Activated T-helper 2 cell treated with anti-CD3 and anti-CD28 coated beads, Interferon-gamma antibody, Interleukin-2, Interleukin-4, amounts not matched to agents 10 μg/mL and 5 μg/mL and 100 μg/mL, durations not matched to agents 14 hours and 24 hours and 36 hours (primary cell): ENCODE measurements around the gene SASH1. TPM values are rescaled to one million over a fixed set of nuclear protein-coding genes. Genes with fewer than 3 reads are reported as not detected.

Source experiments
- DNase-seq: peaks from one replicate; pipeline ENCODE4 v3.0.0; 2021; ENCODE audit warnings: low spot score
- H3K27ac Mint-ChIP-seq: one replicate; pipeline ENCODE4 v1.8.0; 2021; ENCODE audit warnings: mixed read lengths
- H3K27me3 Mint-ChIP-seq: one replicate; pipeline ENCODE4 v1.8.0; 2021; ENCODE audit warnings: low read depth, mixed read lengths
- H3K36me3 Mint-ChIP-seq: one replicate; pipeline ENCODE4 v1.8.0; 2021; ENCODE audit warnings: low read depth, mixed read lengths
- H3K4me1 Mint-ChIP-seq: one replicate; pipeline ENCODE4 v1.8.0; 2021; ENCODE audit warnings: low read depth, mixed read lengths
- H3K4me3 Mint-ChIP-seq: one replicate; pipeline ENCODE4 v1.8.0; 2021; ENCODE audit warnings: low read depth, mild to moderate bottlenecking, moderate library complexity, mixed read lengths
- H3K9me3 Mint-ChIP-seq: one replicate; pipeline ENCODE4 v1.8.0; 2021; ENCODE audit warnings: mixed read lengths
- intact Hi-C: fragments of 100-400 bp; cut with micrococcal nuclease; formaldehyde crosslinking; loops from one replicate; pipeline ENCODE4 v1.15.1; 2023
- total RNA-seq: library from RNA; stranded (reverse); gene quantifications from 2 replicates; pipeline ENCODE4 v1.2.3, GENCODE V29; 2022

SASH1 gene
- total RNA-seq, 1 donor from 2014 or later, result 0.52 TPM

DNA sequence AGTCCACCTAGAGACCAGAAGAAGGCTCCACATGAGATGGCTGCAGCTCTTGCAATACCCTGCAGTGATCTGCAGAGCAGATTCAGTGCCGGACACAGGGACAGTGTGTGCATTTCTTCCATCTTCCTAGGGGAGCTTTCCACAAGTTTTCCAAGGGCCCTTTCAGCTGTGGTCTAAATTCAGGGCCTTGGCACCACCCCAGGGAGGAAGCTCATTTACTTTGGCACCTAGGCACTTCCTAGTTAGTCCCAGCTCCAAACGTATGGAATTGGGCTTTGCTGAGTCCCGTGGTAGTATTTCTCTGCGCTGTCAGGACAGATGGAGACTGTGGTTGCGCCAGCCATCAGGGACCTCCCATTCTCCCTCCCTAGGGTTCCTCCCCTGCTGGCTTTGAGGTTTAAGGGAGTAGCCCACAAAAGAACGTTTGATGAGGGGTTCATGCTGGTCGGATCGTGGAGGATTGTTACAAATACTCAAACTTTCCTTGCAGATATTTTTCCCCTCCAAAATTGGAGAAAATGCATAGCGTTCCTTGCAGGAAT, 221.9 kb downstream of the SASH1 start:
- H3K9me3 Mint-ChIP-seq, result no peaks in the 10 kb centered on the region
- no peak overlapping the region for H3K4me3 Mint-ChIP-seq
- no peak for DNase-seq
- H3K36me3 Mint-ChIP-seq, result no peaks in the 10 kb centered on the region
- H3K27me3 Mint-ChIP-seq, result peaks cover 27% of the 10 kb centered on the region
- peaks cover 10% of the 10 kb centered on the region for H3K4me1 Mint-ChIP-seq
- intact Hi-C loops, result loop anchor here (5.0 to 10.0 kb wide), 2 partner anchors 180 to 198 kb away; partner anchors contain the start of gene UST
- H3K27ac Mint-ChIP-seq, result no peak overlapping the region

DNA sequence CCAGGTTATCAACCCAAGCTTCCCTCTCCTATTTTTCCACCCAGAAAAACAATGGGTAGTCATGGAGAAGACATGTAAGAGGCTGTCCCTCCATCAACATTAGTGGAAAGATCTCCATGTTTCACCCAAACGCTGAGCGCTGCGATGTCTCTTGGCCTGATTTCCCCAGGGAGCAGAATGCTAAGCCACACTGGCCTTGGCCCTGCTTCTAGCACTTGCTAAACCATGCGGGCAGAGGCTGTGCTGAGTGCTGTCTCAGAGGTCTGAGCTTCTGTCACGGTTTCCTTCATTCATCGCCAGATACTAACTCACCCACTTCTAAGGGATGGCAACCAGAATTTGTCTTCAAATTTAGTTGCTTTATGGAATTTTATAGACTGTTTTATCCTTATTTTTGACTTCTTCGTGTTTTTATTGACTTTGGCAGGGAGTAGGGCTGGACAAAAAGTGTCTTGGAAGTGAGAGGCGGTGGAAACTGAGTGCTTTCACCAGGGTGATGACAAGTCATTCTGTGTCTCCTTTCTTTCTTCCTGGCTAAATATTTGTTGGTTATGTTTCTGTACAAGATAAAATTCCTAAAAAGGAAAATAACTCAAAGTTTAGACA, 222.8 kb downstream of the SASH1 start:
- H3K4me1 Mint-ChIP-seq, result peaks cover 10% of the 10 kb centered on the region
- H3K36me3 Mint-ChIP-seq, result no peaks in the 10 kb centered on the region
- peaks cover 27% of the 10 kb centered on the region for H3K27me3 Mint-ChIP-seq
- no peaks in the 10 kb centered on the region for H3K9me3 Mint-ChIP-seq
- no peak for DNase-seq
- no peak overlapping the region for H3K4me3 Mint-ChIP-seq
- H3K27ac Mint-ChIP-seq, result no peak overlapping the region
- intact Hi-C loops, result loop anchor here (5.0 to 10.0 kb wide), 2 partner anchors 179 to 197 kb away; partner anchors contain the start of gene UST

DNA sequence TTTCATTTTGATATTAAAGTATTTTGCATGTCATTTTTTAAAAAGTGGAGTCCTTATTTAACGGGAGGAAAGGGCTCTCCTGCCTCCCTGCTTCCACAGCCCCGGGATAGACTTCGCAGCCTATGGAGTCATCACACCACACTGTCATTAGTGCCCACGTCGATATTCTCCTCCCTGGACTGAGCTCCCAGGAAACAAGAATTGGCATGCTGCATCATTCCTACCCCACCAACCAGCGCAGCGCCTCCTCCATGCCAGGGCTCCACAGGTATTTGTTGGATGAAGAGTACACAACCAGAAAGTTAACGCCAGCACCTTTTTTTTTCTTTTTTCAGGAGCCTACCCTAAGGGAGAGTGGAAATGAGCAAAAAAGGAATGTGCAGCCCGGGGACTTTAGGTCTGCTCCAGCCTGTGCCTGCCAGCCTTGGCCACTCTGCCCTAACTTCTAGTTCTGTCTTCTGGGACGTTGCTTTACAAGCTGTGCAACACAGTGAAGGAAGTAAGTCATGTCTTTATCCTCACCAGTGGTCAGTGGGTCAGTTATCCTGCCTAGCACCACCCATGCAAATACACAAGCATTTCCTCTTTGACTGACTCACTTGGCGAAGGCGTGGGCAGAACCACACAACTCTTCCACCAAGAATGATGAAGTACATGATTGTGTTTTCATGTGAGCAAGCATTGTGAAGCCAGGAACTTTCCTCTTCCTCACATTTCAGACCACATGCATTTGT, 223.5 kb downstream of the SASH1 start:
- H3K9me3 Mint-ChIP-seq, result no peaks in the 10 kb centered on the region
- intact Hi-C loops, result loop anchor here (5.0 to 10.0 kb wide), 2 partner anchors 179 to 196 kb away; partner anchors contain the start of gene UST
- no peak overlapping the region for H3K27ac Mint-ChIP-seq
- no peaks in the 10 kb centered on the region for H3K36me3 Mint-ChIP-seq
- no peak for DNase-seq
- H3K27me3 Mint-ChIP-seq, result peaks cover 22% of the 10 kb centered on the region
- no peak overlapping the region for H3K4me3 Mint-ChIP-seq
- peaks cover 10% of the 10 kb centered on the region for H3K4me1 Mint-ChIP-seq

DNA sequence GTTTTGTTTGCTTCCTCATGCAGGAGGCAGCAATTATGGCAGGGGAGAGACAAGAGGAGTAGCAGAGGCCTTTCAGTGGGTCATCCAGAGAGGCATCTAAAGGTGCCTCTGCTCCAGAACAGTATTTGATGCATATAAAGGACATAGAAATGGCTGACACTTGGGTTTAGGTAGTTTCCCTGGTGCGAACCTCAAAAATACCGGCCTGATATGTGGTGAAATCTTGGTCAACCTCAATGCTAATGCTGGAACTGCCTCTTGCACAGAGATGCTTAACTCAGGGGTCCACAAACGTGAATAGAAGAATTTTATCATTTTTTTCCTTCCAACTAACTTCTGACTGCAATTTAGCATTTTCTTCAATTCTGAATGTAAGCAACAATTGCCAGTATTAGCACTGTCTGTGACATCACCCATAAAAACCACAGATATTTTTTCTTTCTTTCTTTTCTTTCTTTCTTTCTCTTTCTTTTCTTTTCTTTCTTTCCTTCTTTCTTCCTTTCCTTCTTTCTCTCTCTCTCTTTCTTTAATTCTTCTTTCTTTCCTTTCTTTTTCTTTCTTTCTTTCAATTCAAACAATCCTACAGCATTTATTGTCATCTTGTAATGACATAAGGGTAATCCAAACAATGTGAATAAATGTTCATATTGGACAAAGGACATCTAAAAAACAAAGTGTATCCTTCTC, 224.2 kb downstream of the SASH1 start:
- Mint-ChIP-seq H3K27me3 (peaks cover 26% of the 10 kb centered on the region), H3K27ac (no peak overlapping the region), H3K4me1 (peaks cover 10% of the 10 kb centered on the region), H3K4me3 (no peak overlapping the region), H3K36me3 (no peaks in the 10 kb centered on the region), H3K9me3 (no peaks in the 10 kb centered on the region)
- DNase-seq, result no peak
- intact Hi-C loops, result loop anchor here (5.0 to 10.0 kb wide), 2 partner anchors 178 to 195 kb away; partner anchors contain the start of gene UST

DNA sequence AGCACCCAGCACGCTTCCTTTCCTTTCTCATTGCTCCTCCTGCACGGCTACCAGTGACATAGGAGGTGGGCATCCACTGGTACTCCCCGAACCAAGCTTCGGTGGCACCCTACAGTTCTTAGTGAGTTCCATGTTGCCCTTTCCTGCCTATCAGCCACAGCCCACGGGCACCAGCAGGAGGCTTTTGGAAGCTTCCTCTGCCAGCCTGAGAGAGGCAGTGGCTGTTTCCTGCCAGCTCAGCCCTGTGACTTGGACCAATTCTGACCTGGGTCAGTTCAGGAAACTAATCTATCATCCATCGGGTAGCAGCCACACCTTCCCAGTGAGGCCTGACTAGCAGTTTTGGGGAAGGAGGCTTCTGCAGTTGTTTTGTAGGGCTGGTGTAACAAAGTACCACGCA, 227.8 kb downstream of the SASH1 start:
- peaks cover 13% of the 10 kb centered on the region for H3K27me3 Mint-ChIP-seq
- H3K36me3 Mint-ChIP-seq, result no peaks in the 10 kb centered on the region
- no peak for DNase-seq
- H3K9me3 Mint-ChIP-seq, result no peaks in the 10 kb centered on the region
- intact Hi-C loops, result no loop called here
- peaks cover 10% of the 10 kb centered on the region for H3K4me1 Mint-ChIP-seq
- H3K4me3 Mint-ChIP-seq, result no peak overlapping the region
- no peak overlapping the region for H3K27ac Mint-ChIP-seq

DNA sequence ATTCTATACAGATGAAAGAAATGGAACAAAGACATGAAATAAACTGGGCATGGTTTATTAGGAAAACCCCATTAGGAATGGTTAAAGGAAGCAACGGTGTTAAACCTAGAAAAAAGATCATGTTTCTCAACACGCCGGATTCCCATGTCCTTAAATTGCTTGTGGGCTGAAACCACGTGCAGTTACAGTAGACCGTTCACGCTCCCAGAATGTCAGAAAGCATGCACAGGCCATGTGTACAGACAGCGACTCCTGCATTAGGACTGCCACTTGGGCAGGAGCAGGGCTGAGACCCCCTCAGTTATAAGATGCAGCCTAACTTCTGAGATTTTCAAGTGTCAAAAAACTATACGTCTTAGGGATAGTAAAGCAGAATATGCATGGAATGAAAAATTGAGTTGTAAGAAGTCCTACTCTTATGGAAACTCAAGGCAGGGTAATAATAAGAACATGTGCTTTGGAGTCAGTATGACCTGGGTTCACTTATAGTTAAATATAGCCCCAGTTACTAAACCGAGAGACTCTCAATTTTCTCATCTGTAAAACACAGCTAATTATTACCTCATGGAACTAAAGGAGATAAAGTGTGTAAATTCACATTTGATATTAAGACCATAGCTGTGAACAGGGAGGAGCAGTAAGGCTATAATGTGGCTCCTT, 230.2 kb downstream of the SASH1 start:
- intact Hi-C loops, result no loop called here
- H3K27ac Mint-ChIP-seq, result no peak overlapping the region
- no peak for DNase-seq
- no peaks in the 10 kb centered on the region for H3K9me3 Mint-ChIP-seq
- no peaks in the 10 kb centered on the region for H3K36me3 Mint-ChIP-seq
- H3K4me3 Mint-ChIP-seq, result no peak overlapping the region
- peaks cover 15% of the 10 kb centered on the region for H3K27me3 Mint-ChIP-seq
- no peaks in the 10 kb centered on the region for H3K4me1 Mint-ChIP-seq

DNA sequence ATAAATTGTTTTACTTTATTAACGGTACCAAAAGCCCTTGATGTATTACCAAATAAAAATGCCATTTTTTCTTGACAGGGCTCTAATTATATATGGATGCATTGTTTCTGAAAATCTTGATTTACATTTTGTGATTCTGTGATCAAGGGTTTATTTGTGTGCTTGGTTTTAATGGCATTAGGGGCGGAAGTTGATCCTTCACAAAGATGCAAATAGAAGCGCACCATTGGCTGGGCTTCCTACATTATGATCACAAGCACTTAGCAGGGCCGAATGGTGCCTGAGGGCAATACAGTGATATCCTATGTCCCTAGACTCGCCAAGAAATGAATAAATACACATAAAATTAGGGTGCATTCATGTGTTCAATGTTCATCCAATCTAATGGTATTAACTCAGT, 231.3 kb downstream of the SASH1 start:
- DNase-seq, result no peak
- Mint-ChIP-seq H3K27me3 (peaks cover 24% of the 10 kb centered on the region), H3K4me1 (no peaks in the 10 kb centered on the region), H3K36me3 (no peaks in the 10 kb centered on the region), H3K27ac (no peak overlapping the region), H3K4me3 (no peak overlapping the region), H3K9me3 (no peaks in the 10 kb centered on the region)
- intact Hi-C loops, result no loop called here

DNA sequence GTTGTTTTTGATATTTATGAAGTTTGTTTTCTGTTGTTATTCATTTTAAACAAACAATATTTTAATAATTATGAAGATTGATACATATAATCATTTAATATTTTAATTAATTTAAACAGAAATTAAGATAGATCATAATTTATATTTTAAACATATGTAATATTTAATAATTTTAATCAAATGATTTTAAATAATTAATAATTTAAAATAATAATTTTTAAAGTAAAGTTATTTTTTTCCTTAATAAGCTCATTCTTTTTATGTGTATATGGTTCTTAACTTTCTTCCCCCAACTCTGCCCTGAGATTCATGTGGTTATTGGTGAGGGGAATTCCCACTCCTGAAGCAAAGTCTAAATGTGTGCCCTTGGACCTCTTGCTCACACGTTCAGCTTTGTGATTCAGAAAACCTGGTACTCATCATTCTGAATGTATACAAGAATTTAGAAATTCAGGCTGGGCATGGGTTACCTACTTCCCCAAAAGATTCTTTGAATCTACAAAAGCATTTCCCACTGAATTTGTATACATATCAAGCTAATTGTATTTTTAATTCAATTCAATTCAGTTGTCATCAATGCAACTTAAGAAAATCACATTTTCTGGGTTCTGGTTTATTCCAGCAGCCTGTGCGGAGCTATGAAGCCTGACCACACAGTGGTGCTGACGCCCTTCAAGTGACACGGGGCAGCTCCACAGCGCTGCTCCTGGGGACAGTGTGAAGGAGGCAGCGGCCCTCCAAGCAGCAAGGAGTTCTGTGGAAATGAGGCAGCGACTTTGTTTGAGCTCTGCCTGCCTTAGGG, 235.2 kb downstream of the SASH1 start:
- no peak for DNase-seq
- Mint-ChIP-seq H3K9me3 (no peaks in the 10 kb centered on the region), H3K4me3 (no peak overlapping the region), H3K27ac (no peak overlapping the region), H3K36me3 (no peaks in the 10 kb centered on the region), H3K4me1 (no peaks in the 10 kb centered on the region), H3K27me3 (peaks cover 25% of the 10 kb centered on the region)
- intact Hi-C loops, result loop anchor here (1.0 kb wide), 1 partner anchor 370 kb away; no protein-coding TSS in a partner anchor

DNA sequence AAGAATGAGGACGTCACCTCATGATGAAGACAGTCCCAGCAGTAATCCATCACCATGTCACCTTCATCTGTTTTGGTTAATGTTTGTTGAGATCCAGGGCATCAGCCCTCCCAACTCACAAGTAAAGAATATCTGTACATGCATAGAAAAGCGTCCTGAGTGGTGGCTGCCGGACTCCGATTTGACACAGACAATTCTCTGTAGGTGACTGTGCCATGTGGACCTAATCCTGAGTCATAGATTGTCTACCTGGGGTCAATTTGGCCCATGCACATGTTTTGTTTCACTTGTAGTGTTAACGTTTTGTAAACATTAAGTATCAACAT, 235.8 kb downstream of the SASH1 start:
- peaks cover under 1% of the 10 kb centered on the region for H3K9me3 Mint-ChIP-seq
- no peak overlapping the region for H3K4me3 Mint-ChIP-seq
- H3K36me3 Mint-ChIP-seq, result no peaks in the 10 kb centered on the region
- H3K4me1 Mint-ChIP-seq, result no peaks in the 10 kb centered on the region
- intact Hi-C loops, result loop anchor here (1.0 kb wide), 1 partner anchor 370 kb away; no protein-coding TSS in a partner anchor
- peaks cover 25% of the 10 kb centered on the region for H3K27me3 Mint-ChIP-seq
- H3K27ac Mint-ChIP-seq, result no peak overlapping the region
- no peak for DNase-seq

DNA sequence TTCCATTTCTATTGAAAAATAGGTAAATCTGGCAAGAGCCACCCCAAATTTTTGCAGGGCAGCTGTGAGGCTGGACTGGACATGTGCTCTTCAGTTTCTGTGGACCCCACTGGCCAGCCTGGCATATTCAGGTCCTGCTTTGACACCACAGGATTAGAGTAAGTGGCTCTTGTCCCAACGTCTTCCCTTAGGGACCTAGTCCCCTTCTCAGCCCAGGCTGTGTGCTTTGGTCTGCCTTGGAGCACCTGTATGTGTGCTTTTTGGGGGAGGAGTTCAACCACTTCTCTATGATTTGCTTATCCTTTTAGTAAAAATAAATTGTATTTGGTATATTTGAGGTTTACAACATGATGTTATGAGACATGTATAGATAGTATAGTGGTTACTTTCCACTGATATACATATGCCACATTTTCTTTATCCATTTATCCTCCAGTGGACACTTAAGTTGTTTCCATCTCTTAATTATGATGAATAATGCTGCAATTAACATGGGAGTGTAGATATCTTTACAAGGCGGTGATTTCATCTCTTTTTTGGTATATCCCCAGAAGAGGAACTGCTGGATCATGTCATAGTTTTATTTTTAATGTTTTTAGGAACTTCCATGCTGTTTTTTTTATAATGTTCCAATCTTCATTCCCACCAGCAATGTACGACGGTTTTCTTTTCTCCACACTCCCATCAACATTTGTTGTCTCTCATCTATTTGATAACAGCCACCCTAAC, 236.4 kb downstream of the SASH1 start:
- H3K27me3 Mint-ChIP-seq, result peaks cover 30% of the 10 kb centered on the region

DNA sequence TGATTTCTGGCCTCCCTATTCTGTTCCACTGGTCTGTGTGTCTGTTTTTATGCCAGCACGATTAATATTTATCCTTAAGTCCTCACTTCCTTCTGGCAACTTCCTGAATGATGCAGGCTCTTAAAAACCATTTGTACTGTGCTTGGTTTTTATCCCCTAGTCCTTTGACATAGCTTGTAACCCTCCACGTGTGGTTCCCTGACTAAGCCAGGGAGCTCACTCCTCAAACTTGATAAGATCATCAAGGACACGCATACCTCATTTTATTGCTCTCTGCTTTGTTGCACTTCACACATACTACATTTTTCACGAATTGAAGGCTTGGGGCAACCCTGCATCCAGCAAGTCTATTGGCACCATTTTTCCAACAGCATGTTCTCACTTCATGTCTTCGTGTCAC, 237.8 kb downstream of the SASH1 start:
- Mint-ChIP-seq H3K36me3 (no peaks in the 10 kb centered on the region), H3K9me3 (peaks cover 14% of the 10 kb centered on the region), H3K27me3 (peaks cover 37% of the 10 kb centered on the region), H3K27ac (no peak overlapping the region), H3K4me3 (no peak overlapping the region), H3K4me1 (no peaks in the 10 kb centered on the region)
- DNase-seq, result no peak
- intact Hi-C loops, result no loop called here

More for the DNA sequence above, 236.4 kb downstream of the SASH1 start:
- Mint-ChIP-seq H3K4me3 (no peak overlapping the region), H3K4me1 (no peaks in the 10 kb centered on the region), H3K9me3 (peaks cover 5% of the 10 kb centered on the region), H3K36me3 (no peaks in the 10 kb centered on the region), H3K27ac (no peak overlapping the region)
- DNase-seq, result no peak
- intact Hi-C loops, result loop anchor here (1.0 kb wide), 1 partner anchor 369 kb away; no protein-coding TSS in a partner anchor
